ENCODE measurements around the gene BEST4.

DNA sequence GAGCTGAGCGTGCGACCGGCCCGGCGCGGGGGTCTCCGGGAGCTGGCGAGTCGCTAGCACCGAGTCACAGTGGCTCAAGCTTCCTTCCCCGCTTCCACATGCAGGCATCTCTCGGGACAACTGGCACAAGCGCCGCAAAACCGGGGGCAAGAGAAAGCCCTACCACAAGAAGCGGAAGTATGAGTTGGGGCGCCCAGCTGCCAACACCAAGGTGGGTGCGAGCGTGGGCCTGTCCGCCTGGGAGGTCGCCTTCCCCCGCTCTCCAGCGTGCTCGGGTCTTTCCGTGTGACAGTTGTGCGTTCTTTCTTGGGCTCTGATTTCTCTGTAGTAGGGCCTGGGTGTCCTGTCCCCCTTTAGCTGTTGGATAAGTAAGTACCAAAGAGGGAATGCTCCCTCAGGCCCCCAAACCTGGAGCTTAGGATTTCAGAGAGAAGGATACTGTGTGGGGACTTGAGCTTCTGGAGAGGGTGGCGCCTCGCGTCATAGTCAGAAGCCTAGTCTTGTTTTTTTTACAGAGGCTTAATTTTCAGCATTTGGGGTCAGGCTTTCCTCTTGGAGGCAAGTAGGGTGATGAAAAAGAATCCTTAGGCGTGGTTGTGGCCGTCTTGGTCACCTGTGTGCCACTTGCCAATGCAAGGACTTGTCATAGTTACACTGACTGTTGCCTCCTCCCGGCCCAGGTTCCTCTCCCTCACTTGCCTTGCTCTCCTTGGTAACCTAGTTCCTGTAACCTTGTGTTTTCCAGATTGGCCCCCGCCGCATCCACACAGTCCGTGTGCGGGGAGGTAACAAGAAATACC, 11.8 kb downstream of the BEST4 start:
- TF ChIP-seq, protein P1, sequence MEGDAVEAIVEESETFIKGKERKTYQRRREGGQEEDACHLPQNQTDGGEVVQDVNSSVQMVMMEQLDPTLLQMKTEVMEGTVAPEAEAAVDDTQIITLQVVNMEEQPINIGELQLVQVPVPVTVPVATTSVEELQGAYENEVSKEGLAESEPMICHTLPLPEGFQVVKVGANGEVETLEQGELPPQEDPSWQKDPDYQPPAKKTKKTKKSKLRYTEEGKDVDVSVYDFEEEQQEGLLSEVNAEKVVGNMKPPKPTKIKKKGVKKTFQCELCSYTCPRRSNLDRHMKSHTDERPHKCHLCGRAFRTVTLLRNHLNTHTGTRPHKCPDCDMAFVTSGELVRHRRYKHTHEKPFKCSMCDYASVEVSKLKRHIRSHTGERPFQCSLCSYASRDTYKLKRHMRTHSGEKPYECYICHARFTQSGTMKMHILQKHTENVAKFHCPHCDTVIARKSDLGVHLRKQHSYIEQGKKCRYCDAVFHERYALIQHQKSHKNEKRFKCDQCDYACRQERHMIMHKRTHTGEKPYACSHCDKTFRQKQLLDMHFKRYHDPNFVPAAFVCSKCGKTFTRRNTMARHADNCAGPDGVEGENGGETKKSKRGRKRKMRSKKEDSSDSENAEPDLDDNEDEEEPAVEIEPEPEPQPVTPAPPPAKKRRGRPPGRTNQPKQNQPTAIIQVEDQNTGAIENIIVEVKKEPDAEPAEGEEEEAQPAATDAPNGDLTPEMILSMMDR (IDR thresholded peaks at IDR 0.05) = no peak
- no peak for TF ChIP-seq POLR2A (IDR thresholded peaks at IDR 0.05)
